ENCODE measurements around the gene ZNF804A.

ZNF804A gene

GRCh38 chr2:184637781-184638180 lies 39.5 kb downstream of the ZNF804A start:
- Histone ChIP-seq H3K4me1 (ENCODE audit: control insufficient read depth, low read length) (no peaks in the 10 kb centered on the region), H3K9me2 (replicated peaks; ENCODE audit: control insufficient read depth, low read length) (no peaks in the 10 kb centered on the region), H3F3A (ENCODE audit: control insufficient read depth, insufficient read depth) (no peaks in the 10 kb centered on the region), H3K27ac (ENCODE audit: low read depth, low read length) (no peak overlapping the region), H3K9me3 (ENCODE audit: control insufficient read depth, insufficient read depth, low read length) (no peaks in the 10 kb centered on the region), H3K4me3 (ENCODE audit: low read length) (no peak overlapping the region), H4K20me1 (ENCODE audit: control insufficient read depth, insufficient read depth, low read depth, low read length) (no peaks in the 10 kb centered on the region), H3K36me3 (ENCODE audit: control insufficient read depth, low read length) (no peaks in the 10 kb centered on the region), H3K79me2 (ENCODE audit: control insufficient read depth, low read length) (no peaks in the 10 kb centered on the region), H3K4me2 (ENCODE audit: low read length) (no peak overlapping the region), H3K27me3 (ENCODE audit: control insufficient read depth, low read length) (no peaks in the 10 kb centered on the region)
- no peak for TF ChIP-seq EZH2phosphoT487 (IDR thresholded peaks at IDR 0.05; ENCODE audit: borderline replicate concordance, low read length)
- TF ChIP-seq, protein P1, sequence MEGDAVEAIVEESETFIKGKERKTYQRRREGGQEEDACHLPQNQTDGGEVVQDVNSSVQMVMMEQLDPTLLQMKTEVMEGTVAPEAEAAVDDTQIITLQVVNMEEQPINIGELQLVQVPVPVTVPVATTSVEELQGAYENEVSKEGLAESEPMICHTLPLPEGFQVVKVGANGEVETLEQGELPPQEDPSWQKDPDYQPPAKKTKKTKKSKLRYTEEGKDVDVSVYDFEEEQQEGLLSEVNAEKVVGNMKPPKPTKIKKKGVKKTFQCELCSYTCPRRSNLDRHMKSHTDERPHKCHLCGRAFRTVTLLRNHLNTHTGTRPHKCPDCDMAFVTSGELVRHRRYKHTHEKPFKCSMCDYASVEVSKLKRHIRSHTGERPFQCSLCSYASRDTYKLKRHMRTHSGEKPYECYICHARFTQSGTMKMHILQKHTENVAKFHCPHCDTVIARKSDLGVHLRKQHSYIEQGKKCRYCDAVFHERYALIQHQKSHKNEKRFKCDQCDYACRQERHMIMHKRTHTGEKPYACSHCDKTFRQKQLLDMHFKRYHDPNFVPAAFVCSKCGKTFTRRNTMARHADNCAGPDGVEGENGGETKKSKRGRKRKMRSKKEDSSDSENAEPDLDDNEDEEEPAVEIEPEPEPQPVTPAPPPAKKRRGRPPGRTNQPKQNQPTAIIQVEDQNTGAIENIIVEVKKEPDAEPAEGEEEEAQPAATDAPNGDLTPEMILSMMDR (IDR thresholded peaks at IDR 0.05; ENCODE audit: low read depth, low read length, poor library complexity, severe bottlenecking) = no peak

- H3K9me3 ChIP-seq (ENCODE audit: control insufficient read depth, insufficient read depth, low read length) = no peaks in the 10 kb centered on the region
- H3K4me1 ChIP-seq (ENCODE audit: control insufficient read depth, low read length) = peaks cover 9% of the 10 kb centered on the region
- H3K4me2 ChIP-seq (ENCODE audit: low read length) = 0 out of 2 replicates have a peak overlapping the region, but pooled peaks have one; percentile 19
- H4K20me1 ChIP-seq (ENCODE audit: control insufficient read depth, insufficient read depth, low read depth, low read length) = no peaks in the 10 kb centered on the region
- H3F3A ChIP-seq (ENCODE audit: control insufficient read depth, insufficient read depth) = no peaks in the 10 kb centered on the region
- no peaks in the 10 kb centered on the region for H3K36me3 ChIP-seq (ENCODE audit: control insufficient read depth, low read length)
- H3K27me3 ChIP-seq (ENCODE audit: control insufficient read depth, low read length) = no peaks in the 10 kb centered on the region
- TF ChIP-seq, protein P1 (IDR thresholded peaks at IDR 0.05; ENCODE audit: low read depth, low read length, poor library complexity, severe bottlenecking) = no peak
- no peak overlapping the region for H3K27ac ChIP-seq (ENCODE audit: low read depth, low read length)
- no peak overlapping the region for H3K4me3 ChIP-seq (ENCODE audit: low read length)
- H3K79me2 ChIP-seq (ENCODE audit: control insufficient read depth, low read length) = no peaks in the 10 kb centered on the region
- H3K9me2 ChIP-seq (replicated peaks; ENCODE audit: control insufficient read depth, low read length) = no peaks in the 10 kb centered on the region
Measured at GRCh38 chr2:184644685-184645084, 46.4 kb downstream of the ZNF804A start.

GRCh38 chr2:184646177-184646576 lies 47.8 kb downstream of the ZNF804A start:
- H3K36me3 ChIP-seq (ENCODE audit: control insufficient read depth, low read length) = no peaks in the 10 kb centered on the region
- H3K9me3 ChIP-seq (ENCODE audit: control insufficient read depth, insufficient read depth, low read length) = no peaks in the 10 kb centered on the region
- no peaks in the 10 kb centered on the region for H3K79me2 ChIP-seq (ENCODE audit: control insufficient read depth, low read length)
- no peaks in the 10 kb centered on the region for H3F3A ChIP-seq (ENCODE audit: control insufficient read depth, insufficient read depth)
- no peak overlapping the region for H3K4me3 ChIP-seq (ENCODE audit: low read length)
- H3K9me2 ChIP-seq (replicated peaks; ENCODE audit: control insufficient read depth, low read length) = no peaks in the 10 kb centered on the region
- no peak for TF ChIP-seq EZH2phosphoT487 (IDR thresholded peaks at IDR 0.05; ENCODE audit: borderline replicate concordance, low read length)
- TF ChIP-seq, protein P1 (IDR thresholded peaks at IDR 0.05; ENCODE audit: low read depth, low read length, poor library complexity, severe bottlenecking) = no peak
- peak overlapping the region; percentile 4; the same call in 1 of the 2 replicates for H3K4me2 ChIP-seq (ENCODE audit: low read length)
- peaks cover 9% of the 10 kb centered on the region for H3K4me1 ChIP-seq (ENCODE audit: control insufficient read depth, low read length)
- no peaks in the 10 kb centered on the region for H4K20me1 ChIP-seq (ENCODE audit: control insufficient read depth, insufficient read depth, low read depth, low read length)
- no peak overlapping the region for H3K27ac ChIP-seq (ENCODE audit: low read depth, low read length)
- no peaks in the 10 kb centered on the region for H3K27me3 ChIP-seq (ENCODE audit: control insufficient read depth, low read length)

DNA sequence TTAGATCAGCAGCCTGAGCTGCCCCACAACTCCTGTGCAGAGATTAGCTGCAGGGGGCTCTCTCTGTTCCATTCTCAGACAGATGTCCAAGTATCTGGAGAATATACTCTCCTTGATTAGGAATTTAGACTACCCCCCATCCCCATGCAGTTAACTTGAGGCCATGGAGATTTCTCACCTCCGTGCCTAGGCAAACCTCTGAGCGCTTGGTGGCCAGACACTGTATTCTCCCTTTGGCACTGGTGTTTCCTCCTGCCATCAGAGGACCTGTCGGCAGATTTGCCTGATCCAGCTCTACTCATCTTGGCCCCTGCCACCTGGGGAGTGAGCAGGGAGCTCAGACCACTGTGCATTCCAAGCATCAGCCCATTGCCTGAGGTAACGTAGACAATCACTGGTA lies 48.3 kb downstream of the ZNF804A start:
- TF ChIP-seq, protein P1 (IDR thresholded peaks at IDR 0.05; ENCODE audit: low read depth, low read length, poor library complexity, severe bottlenecking) = no peak
- no peak for TF ChIP-seq EZH2phosphoT487 (IDR thresholded peaks at IDR 0.05; ENCODE audit: borderline replicate concordance, low read length)
- Histone ChIP-seq H4K20me1 (ENCODE audit: control insufficient read depth, insufficient read depth, low read depth, low read length) (no peaks in the 10 kb centered on the region), H3K27ac (ENCODE audit: low read depth, low read length) (no peak overlapping the region), H3K4me2 (ENCODE audit: low read length) (no peak overlapping the region), H3K4me1 (ENCODE audit: control insufficient read depth, low read length) (peaks cover 9% of the 10 kb centered on the region), H3K9me2 (replicated peaks; ENCODE audit: control insufficient read depth, low read length) (no peaks in the 10 kb centered on the region), H3K36me3 (ENCODE audit: control insufficient read depth, low read length) (no peaks in the 10 kb centered on the region), H3K9me3 (ENCODE audit: control insufficient read depth, insufficient read depth, low read length) (no peaks in the 10 kb centered on the region), H3K27me3 (ENCODE audit: control insufficient read depth, low read length) (no peaks in the 10 kb centered on the region), H3K4me3 (ENCODE audit: low read length) (no peak overlapping the region), H3F3A (ENCODE audit: control insufficient read depth, insufficient read depth) (no peaks in the 10 kb centered on the region), H3K79me2 (ENCODE audit: control insufficient read depth, low read length) (no peaks in the 10 kb centered on the region)
